Activated CD8-positive, alpha-beta memory T cell treated with anti-CD3 and anti-CD28 coated beads, Interleukin-2, amount 50 U/mL, for 4 hours (primary cell): ENCODE measurements around the gene FRA10AC1.
"Not testable (repeated sequence)": the region's sequence is repeated elsewhere in the genome, so short reads cannot be mapped to it uniquely, and the experiment has no call there.

Experiments used
- DNase-seq: peaks from one replicate; pipeline ENCODE4 v3.0.0-alpha.2; 2020

The FRA10AC1 gene

DNA sequence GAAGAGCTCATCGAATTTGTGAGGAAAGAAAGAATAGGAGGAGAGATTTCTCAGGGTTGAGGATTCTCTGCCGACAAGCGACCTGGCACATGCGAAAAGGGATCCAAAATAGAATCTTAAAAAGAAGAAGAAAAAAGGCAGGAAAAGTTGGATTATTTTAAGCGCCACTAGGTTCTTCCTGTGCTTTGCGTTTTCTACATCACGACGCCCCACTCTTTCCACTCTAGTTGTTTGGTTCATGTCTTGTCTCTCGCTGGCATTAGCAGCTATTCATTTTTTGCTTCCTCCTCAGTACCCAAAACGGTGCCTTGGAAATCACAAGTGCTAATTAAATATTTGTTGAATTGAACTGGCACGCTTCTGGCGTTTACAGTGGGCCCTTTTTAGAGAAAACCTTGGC is 674 bp upstream of the FRA10AC1 start:
- no peak for DNase-seq

DNA sequence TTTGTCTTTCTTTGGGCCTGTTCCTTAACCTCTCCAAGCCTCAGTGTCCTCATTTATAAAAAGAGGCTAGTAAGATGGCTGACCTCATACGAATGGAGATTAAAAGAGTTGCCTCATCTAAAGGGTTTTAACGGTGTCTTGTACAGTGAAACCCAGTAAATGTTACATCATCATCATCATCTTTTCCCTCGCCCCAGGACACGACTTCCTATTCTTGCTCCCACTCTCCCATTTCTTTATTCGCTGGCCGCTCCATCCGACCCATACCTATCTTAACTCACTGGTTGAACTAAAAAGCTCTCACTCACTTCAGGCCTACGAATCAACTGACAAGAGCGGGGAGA is 554 bp downstream of the FRA10AC1 start:
- no peak for DNase-seq

DNA sequence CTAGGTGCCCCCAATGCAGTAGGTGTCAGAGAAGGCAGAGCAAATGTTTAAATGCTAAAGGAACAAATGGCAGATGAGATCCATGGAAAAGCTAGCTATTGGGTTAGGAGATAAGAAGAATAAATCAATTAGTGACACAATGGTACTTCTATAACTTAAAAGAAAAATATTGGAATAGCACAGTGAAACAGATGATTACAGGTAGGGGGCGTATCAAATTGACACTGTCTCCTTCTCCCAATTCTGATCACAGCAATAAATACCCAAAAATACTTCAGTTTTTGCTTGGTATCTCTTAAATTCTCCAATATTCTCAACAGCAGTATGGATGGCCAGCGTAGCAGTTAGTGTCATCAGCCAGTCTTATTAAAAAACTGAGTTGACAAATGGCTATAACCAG is 5.2 kb downstream of the FRA10AC1 start:
- DNase-seq = no peak

DNA sequence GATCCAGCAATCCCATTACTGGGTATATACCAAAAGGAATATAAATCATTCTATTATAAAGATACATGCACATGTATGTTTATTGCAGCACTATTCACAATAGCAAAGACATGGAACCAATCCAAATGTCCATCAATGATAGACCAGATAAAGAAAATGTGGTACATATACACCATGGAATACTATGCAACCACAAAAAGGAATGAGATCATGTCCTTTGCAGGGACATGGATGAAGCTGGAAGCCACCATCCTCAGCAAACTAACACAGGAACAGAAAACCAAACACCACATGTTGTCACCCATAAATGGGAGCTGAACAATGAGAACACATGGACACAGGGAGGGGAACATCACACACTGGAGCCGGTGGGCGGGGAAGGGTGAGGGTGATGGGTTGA is 5.8 kb downstream of the FRA10AC1 start:
- not testable (repeated sequence) for DNase-seq

DNA sequence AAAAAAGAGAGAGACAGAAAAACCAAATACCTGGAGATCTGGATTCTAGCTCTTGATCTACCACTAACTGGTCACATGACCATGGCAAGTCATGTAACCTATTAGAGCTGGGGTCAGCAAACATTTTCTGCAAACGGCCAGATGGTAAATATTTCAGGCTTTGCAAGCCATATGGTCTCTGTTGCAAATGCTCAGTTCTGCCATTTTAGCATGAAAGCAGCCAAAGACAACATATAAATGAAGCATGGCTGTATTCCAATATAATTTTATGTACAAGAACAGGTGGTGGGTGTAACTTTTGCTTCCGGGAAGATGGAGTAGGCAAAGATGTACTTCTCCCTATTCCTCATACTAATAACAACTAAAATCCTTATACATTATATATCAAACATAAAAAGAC is 6.7 kb downstream of the FRA10AC1 start:
- no peak for DNase-seq

DNA sequence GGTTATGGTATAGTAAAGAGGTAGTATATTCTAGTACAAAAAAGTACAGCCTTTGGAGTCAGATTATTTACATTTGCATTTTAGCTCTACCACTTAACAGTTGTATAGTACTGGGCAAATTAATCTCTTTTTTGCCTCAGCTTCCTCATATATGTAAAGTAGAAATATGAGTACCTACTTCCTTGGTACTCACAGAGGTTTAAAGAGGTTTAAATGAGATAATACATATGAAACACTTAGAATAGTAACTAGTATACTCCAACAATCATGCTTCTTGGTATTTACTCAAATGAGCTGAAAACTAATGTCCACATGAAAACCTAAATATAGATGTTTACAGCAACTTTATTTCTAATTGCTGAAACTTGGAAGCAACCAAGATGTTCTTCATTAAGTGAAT is 14.7 kb downstream of the FRA10AC1 start:
- no peak for DNase-seq

DNA sequence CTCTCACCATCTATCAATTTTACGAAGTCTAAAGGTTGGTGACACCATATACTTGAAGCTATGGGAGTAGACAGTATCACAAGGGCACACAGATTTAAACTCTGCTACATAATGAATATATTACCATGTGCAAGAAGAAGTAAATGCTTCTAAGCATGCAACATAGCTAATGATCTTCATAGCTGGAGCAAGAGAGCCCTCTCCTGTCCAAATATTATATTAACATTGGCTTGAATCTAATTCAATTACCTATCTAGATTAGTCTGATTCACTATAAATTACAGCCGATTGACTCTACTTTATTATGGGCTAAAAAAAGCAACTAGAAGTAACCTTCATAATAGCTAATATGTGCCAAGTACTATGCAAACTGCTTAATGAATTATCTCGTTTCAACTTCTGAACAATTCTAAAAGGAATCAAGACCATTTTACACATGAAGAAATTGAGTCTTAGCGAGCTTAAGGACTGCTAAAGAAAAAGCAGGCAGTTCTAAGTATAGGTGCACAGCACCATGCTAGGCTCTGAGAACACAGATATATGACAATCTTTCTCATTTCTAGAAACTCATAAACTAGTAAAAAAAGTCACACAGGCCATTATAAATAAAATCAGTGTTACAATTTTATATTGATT is 21.9 kb downstream of the FRA10AC1 start:
- no peak for DNase-seq

DNA sequence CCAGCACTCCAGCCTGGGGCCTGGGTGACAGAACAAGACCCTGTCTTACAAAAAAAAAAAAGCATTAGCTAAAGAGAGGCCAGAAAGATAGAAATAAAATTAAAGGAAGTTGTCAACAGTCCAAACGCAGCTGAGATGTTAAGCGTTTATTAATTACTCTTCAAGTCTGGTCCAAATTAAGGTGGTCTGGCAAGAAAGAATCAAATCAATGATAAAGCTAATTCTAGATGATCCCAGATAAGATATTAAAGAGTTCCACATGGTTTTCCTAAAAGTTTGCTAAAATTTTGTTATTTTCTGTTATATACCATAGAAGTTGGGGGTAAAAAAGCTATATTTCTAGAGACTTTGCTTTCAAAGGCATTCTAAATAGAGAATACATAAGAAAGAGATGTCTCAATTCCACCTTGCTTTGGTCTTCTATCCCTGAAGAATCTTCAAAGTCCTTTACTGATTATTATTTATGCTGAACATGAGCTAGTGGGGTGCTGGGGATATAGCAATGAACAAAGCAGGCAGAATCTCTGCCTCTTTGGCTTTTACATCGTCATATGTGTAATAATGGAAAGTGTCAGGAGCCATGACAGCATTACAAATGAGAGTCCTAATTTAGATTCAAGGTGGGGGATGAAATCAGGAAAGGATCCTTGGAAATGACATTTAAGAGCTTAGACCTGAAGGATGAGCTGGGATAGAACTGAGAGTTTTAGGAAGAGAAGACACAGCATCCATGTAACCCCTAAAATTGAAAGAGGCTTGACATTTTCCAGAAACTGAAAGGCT is 23.4 kb downstream of the FRA10AC1 start:
- no peak for DNase-seq

DNA sequence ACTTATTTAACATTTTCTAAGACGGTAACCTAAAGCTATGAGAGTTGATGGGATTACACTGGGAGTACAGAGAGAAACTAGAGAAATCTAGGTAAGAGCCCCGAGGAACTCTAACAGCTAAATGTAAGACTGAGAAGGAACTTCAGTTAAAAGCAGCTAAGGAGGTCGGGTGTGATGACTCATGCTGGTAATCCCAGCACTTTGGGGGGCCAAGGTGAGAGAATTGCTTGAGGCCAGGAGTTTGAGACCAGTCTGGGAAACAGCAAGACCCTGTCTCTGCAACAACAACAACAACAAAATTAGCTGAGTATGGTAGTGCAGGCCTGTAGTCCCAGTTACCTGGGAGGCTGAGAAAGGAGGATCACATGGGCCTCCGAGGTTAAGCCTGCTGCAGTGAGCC is 24.0 kb downstream of the FRA10AC1 start:
- DNase-seq = no peak

DNA sequence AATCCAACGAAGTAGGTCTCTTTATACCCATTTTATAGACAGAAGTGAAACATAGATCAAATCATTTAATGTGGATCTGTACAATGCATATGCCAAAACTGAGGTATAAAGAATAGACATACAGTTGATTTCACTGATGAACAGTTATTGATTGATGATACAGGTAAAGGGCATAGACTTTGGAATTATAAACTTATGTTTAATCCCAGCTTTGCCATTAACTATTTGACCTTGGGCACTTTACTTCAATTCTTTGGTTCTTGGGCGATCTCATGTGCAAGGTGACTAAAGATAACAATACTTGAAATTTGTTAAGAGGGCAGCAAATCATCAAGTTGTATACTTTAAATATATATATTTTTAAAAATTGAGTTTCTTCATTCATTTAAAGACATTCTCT is 28.6 kb downstream of the FRA10AC1 start:
- no peak for DNase-seq

DNA sequence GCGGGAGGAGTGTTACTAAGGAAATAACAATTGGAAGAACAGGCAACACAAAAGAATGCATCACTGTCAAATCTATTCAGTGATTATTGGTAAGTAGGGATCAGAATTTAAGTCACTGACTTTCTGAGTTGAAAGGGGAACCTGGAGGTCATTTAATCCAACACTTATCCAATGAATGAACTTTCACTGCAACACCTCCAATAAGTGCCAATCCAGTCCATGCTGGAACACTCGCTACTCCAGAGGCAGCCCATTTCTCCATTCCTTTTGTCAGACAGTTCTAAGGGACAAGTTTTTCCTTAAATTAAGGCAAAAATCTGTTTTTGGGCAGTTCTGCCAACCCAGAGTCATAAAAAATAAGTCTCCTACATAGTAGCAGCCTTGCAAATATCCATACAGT is 29.5 kb downstream of the FRA10AC1 start:
- DNase-seq = no peak

DNA sequence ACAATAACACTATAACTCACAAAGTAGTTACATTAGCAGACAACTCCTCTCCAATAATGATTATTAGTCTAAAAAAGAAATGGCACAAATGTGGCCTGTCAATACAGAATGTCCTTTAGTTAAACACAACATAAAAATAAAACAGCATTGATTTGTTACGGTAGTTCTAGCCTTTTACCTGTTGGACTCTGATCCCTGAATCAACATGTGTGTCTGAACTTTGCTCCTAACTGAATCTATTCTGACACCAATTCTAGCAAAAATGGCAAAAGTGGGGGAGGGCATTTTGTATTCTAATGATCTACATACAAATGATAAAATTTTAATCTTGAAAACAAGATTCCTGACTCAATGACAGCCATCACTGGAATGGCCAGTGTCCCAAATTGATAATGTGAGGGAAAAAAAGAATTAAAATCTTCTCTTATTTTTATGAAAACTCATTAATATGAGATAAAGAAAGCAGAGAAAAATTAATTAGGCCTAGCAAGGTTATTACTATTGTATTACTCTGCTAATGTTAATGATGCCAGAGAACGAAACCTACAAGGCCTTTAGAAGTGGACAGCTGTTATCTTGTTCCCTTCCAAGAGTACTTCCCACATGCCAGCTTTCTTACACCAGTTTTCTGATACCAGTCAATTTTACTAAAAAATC is 30.2 kb downstream of the FRA10AC1 start:
- no peak for DNase-seq

DNA sequence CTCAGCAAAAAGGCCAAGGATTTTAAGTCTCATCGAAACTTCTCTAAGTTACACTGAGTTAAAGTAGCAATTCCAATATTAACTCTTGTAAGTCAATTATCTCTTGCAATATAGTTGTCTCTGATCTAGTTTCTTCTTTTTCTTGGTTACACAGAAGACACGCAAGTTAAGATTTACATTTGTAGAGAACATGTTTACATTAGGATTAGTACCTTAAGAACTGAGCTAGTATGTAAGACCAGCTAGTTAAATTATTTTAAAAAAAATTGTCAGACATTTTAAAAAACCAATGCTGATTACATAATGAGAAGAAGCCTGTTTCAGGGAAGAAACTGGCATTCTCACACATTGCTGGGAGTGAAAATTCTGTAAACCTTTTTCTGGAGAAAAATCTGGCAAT is 31.4 kb downstream of the FRA10AC1 start:
- DNase-seq = no peak

DNA sequence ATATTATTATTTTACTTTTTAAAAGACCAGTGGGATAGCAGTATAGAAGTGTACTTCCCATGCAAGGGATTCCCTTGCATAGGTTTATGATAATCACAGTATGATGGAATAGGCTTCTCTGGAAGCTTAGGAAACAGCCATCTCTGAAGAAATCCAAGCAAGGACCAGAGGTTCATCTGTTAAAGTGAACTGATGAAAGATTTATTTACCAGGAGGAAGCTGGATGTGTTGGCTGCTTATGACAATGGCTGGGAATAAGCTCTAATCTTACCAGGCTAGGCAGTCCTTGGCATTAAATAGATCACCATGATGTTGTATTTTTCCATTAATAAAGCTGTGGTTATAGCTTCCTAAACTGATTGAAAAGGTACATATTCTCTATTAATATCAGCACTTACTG is 32.0 kb downstream of the FRA10AC1 start:
- no peak for DNase-seq

DNA sequence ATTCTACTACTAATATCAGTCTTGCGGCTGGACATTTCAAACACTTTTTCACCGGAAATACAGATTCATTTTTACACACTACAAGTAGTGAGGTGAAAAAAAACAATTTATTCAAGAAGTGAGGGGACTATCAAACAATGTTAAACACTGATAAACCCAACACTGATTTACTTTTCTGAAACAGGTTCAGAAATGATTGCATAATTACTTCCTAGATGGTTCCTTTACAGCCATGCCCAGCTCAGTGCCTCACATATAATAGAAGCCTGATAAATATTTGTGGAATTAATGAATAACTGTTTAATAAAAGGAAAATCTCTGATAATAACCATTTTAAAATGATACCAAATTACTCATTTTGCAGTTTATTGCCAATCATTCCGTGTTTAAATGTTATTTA is 34.6 kb downstream of the FRA10AC1 start:
- DNase-seq = no peak

DNA sequence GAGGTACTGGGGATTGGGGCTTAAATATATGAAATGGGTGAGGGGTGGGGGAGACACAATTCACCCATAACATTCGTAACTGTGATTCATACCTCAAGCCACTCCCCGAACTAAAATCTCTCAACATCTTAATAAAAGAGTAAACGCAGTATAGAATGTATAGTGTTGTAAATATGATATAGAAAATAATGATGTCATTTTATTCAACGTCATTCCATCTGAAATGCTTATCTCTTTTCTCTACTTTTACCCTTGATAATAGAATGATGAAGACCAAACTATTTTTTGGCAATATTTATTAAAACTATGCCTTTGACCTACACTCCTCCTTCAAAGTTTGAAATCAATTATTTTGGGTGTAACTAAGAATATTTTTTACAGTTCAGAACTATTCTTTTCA is 36.4 kb downstream of the FRA10AC1 start:
- no peak for DNase-seq

DNA sequence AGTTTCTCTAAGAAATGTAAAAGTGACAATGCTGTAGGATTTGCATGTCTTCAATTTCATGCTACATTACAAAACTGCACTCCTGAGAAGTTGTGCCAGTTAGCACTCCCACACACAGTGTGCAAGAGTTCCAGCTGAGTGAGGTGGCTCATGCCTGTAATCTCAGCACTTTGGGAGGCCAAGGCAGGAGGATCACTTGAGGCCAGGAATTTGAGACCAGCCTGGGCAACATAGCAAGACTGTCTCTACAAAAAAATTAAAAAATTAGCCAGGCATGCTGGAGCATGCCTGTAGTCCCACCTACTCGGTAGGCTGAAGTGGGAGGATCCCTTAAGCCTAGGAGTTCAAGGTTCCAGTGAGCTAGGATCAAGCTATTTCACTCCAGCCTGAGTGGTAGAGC is 44.6 kb downstream of the FRA10AC1 start:
- DNase-seq = no peak

DNA sequence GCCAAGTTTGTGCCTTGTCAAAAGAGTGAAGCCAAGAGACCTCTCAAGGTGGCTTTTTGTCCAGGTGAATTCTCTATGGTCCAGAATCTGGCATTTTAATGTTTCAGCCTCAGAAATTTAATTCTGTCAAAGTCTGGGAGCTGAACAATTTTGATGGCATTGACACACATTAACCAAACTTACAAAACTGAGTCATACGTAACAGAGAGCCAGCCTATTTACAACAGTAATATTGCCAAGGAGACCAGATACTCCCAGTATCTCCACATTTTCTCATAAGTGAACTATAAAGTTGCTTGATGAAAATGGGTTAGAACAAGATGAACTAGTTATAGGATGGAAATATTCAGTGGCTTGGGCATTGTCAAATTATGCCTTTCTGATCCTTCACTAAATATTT is 46.2 kb downstream of the FRA10AC1 start:
- DNase-seq = no peak

DNA sequence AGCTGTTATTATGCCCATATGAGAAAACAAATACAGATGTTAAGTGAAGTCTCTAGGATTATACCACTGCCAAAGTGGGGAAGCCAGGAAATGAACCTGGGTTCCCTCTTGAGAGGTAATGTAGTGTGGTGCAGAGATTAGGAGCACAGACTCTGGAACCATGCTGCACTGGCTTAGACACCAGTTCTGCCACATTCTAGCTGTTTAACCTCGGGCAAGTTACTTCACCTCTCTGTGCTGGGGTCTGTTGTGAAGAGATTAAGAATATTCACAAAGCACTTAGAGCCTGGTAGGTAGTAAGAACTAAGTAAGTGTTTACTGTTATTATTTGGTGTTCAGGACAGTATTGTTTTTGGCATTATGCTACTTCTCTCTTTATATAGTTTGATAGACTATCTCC is 48.2 kb downstream of the FRA10AC1 start:
- no peak for DNase-seq

DNA sequence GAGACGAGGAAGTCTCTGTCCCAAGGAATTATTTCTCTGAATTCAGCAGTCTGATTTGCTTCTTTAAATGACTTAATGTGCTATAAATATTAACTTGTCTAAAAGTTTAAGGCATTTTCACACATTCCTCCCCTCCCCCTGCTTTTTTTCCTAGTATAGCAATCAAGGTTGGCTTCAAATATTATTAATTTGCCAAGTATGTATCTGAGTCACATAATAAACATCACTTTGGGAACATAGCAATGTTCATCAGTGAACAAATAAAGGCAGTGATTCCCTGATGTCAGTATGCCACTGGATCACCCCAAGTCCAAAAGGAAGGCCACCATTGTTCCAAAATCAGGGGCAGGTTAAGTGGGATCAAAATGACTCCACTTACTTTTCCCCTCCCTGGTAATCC is 49.5 kb downstream of the FRA10AC1 start:
- DNase-seq = no peak

DNA sequence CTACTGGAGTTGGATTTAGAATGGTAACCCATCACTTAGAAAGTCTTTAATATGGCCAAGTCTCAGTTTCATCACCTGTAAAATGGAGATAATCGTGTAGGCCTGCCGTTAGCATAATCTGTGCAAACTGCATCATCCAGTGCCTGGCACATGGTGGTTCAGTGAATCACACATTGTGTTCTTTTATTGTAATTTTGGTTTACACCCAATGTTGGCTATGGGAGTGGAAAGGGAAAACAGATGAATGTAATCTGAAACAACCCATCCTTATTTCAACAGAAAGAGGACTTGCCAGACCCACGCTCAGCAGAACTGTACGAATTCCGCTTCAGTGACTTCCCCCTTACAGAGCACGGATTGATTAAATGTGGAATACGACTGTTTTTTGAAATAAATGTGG is 62.6 kb downstream of the FRA10AC1 start:
- DNase-seq = no peak

DNA sequence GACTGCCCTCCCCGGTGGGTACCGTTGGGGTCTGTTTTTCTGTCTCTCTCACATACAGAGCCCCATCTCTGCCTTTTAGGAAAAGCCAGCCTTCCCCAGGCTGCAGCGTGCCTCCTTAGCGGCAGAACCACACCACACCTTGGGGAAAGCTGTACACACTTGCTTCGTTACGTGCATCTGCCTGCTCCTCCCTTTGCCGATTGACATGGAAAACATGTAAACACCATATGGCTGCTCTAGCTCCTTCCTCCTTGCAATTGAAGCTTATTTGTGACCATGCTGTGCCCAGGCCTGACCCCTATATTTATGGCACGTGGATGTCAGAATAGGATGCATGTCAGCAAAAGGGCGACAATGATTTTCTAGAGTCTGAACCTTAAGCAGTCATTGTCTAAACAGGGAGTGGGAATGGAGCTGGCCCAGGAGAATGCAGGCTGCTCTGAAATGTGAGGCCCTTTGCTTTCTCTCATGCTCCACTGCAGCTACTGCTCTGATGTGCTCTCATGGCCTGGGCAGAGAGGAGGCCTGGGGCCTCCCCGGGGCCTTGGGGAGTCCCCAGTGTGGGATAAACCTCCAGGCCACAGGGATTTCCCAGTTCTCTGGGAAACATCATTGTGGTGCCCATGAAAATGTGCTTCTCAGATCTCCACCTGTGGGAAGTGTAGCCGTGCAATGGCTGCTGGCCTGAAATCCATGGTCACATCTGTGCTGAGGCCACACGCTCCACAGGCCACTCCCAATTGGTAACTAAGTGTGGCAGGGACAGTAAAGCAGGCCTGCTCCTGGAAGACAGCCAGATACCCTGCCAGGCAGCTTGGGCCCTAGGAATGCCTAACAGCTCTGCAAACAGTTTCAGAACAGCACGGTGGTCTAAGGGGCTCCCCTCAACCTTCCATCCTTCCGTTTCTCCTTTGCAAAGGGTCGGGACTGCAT is 71.5 kb downstream of the FRA10AC1 start:
- no peak for DNase-seq

DNA sequence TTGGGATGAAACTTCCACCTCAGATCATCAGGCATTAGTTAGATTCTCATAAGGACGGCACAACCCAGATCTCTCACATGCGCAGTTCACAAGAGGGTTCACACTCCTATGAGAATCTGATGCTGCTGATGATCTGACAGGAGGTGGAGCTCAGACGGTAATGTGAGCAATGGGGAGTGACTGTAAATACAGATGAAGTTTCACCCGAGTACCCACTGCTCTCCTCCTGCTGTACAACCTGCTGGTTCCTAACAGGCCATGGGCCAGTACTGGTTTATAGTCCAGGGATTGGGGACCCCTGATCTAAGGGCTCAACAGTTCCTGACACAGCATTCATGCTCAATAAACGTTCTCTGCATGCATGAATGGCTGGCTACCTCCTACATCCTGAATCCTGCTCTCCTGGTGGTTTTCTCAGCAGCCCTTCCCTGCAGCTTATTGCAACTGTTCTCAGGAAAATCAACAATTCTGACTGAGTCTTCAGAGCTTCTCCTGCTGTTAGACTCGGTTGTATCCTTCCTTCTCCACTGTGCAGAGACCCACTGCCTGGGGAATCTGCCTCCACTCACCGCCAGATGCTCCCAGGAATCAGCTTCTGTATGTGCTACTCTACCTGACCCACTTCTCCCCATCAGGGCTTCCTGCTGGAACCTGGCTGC is 72.6 kb downstream of the FRA10AC1 start:
- no peak for DNase-seq
